EH (cell line): Measurements from ENCODE around the gene C6orf15.

Experiments used
- DNase-seq: peaks from one replicate; pipeline ENCODE4 v3.0.0-alpha.2; 2015; ENCODE audit warnings: low read depth

Gene C6orf15

DNA sequence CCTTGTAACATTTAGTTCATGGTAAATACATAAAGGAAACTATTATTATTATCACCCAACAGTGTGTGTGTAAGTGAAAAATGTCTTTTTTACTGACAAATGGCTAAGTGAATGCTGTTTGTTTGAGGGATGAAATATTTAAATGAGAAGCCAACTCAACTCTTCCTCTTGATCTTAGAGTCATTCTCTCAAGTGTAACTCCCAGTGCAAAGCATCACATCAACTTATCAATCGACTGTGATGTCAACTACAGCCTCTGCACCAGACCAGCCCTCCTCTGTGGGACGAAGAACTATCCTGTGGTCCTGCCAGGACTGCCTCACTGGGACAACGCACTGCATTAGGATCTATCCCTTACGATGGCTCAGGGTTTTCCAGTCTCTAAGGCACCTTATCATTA, 5.3 kb downstream of the C6orf15 start:
- no peak for DNase-seq

DNA sequence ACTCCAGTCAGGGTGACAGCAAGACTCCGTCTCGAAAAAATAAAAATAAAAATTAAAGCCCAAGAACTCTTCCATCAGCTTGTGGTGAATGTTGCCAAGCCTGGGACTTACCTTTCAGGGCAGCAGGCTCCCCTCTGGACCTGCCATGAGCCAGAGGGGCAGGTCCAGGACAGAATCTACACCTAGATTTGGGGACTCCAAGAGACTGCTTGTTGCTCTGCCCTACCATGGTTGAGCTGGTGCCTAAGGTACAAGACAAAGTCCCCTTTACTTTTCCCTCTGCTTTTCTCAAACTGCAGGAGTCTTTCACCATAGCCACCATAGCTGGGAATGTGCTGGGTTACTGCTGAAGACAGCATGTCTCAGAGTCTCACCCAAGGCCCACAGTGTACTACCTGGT, 9.2 kb downstream of the C6orf15 start:
- DNase-seq = no peak

DNA sequence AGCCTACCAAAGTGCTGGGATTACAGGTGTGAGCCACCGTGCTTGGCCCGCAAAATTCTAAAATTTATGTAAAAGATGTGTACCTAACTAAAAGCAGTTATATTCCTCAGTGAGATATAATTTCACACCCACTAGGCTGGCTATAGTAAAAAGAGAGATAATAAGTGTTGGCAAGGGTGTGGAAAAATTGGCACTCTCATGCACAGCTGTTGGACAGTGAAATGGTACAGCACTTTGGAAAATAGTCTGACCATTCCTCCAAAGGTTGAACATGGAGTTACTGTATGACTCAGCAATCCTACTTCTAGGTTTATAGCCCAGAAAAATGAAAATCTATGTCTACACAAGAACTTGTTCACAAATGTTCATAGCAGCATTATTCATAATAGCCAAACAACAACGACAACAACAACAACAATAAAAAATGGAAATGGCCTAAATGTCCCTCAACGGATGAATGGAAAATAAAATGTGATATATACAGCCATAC, 13.9 kb downstream of the C6orf15 start:
- DNase-seq = no peak

DNA sequence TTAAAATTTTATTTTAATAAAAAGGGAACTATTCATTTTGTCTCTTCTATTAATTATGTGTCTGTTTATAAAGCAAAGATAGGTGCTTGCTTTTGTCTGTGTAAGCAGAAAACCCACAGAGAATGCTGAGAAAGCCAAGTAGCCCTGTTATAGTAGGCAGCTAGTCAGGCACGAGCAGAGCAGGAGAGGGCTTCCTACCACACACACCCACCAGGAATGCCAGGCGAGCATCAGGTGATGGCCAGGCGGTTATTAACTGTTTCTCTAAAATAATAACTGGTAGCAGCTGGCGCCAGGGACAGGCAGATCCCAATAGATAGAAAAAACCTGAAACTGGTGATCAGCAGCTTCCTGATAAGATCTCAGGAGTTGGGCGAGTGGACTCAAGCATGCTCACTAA, 15.7 kb downstream of the C6orf15 start:
- DNase-seq = no peak

DNA sequence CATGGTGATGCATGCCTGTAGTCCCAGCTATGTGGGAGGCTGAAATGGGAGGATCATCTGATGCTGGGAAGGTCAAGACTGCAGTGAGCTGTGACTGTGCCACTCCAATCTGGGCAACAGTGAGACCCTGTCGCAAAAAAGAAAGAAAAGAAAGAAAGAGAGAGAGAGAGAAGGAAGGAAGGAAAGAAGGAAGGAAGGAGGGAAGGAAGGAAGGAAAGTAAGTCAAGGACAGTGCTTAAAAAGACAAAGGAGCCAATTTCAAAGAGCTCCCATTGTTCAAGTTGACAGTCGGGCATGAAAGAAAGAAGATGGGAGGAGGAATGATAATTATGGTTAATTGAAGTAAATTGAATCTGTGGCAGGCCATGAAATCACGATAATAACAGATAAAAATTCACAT, 16.2 kb downstream of the C6orf15 start:
- DNase-seq = no peak

DNA sequence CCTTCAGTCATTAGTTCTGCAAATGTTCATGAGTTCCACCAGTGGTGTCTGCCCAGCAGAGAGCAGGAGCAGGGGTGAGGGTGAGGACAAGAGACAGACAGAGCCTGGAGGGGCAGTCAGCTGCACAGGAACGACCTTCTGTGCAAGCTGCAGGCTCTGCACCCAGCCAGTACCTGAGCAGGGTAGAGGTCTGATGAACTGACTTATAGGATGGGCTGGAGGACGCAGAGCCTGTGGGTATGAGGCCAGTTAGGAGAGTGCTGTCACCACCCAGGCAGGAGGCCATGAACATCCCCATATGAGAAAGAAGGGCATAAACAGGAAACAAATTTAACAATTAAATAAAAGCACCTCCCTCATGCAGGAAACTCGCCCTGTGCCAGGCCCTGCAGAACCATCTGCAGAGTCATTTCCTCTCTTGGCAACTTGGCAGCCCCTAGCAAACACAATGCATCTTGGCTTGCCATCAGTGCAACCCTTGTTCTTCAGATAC, 17.9 kb downstream of the C6orf15 start:
- DNase-seq = peak; percentile 22

DNA sequence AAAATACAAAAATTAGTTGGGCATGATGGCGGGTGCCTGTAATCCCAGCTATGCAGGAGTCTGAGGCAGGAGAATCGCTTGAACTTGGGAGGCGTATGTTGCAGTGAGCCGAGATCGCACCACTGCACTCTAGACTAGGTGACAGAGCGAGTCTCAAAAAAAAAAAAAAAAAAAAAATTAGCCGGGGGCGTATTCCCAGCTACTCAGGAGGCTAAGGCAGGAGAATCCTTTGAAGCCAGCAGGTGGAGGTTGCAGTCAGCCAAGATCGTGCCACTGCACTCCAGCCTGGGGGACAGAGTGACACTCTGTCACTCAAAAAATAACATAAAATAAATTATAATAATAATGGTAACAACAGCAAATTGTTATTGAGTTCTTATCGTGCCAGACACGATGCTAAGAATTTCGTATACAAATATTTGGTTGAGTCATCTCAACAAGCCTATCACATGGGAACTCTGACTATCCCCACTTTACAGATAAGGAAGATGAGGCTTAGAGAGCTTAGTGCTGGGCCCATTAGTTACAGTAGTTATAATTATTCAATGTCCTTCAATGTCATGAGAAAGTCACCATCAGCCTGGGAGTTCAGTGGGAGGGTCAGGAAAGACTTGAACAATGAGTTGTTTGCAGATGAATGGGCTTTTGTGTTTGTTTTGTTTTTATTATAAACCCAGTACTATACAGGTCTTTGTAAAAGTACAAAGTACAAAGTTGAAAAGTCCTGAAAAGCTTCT, 19.4 kb downstream of the C6orf15 start:
- DNase-seq = no peak

DNA sequence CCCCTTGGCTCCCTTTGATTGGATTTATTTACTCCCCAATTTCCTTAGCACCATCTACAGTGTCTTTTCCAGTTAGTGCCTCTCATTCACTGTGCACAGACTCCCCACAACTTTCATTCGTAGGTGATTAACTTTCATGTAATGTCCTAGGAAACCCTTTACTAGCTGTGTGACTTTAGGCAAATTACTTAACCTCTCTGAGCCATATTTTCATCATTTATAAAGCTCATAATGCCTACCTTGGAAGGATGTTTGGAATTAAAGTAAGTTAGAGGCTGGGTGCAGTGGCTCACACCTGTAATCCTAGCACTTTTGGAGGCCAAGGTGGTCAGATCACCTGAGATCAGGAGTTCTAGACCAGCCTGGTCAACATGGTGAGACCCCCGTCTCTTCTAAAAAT, 20.1 kb downstream of the C6orf15 start:
- DNase-seq = no peak

DNA sequence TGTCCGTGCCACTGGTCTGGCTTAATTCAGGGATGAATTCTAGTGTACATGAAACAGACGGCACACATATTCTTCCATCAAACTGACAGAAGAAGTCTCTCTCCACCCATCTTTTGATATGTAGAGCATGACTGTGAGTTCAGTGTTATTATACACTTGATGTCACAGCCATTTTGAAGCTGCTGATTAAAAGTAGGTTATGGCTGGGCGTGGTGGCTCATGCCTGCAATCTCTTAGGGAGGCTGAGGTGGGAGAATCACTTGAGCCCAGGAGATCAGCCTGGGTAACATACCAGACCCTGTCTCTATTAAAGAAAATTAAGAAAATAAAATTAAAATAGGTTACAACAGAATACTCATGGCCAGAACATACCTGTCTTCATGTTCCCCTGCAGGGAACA, 20.7 kb downstream of the C6orf15 start:
- DNase-seq = no peak

DNA sequence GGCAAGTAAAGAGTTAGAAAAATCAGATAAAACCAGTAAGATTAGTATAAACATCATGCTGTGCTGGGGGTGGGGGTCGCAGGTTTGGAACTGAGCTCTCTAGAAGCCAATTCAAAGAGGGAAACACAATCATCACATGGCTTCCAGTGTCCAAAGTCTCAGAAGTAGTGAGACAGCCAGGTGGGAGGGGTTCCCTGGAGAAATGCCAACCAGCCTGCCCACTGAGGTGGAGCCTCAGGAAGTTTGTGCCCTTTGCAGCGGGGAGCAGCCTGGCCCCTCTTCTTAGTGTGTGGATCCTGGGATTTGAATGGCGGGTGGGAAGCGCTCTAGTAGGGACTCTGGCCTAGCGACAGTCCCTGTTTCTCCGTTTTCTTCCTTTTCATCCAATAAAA, 21.4 kb downstream of the C6orf15 start:
- no peak for DNase-seq

DNA sequence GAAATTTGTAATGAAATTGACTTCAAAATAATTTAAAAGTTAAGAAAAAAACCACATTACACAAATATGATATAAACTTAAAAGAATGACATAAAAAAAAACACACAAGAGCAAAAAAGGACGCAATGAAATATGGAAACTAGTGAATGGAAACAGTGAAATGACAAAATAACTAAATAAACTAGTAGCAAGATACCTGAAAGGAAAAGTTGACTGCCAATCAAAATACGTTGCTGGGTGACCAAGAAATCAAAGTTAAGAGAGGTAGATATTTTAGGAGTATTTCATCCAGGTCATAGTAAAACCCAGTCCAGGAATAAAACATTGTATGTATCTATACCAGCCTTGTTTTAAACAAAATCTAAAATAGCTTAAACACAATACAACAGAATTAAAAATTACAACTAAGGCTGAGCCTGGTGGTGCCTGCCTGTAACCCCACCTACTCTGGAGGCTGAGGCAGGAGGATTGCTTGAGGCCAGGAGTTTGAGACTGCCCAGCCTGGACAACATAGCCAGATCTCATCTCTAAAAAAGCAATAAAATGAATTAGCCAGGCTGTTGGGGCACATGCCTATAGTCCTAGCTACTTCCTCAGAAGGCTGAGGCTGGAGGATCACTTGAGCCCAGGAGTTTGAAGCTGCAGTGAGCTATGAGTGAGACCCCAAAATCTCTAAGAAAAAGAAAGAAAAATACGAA, 22.0 kb downstream of the C6orf15 start:
- no peak for DNase-seq

DNA sequence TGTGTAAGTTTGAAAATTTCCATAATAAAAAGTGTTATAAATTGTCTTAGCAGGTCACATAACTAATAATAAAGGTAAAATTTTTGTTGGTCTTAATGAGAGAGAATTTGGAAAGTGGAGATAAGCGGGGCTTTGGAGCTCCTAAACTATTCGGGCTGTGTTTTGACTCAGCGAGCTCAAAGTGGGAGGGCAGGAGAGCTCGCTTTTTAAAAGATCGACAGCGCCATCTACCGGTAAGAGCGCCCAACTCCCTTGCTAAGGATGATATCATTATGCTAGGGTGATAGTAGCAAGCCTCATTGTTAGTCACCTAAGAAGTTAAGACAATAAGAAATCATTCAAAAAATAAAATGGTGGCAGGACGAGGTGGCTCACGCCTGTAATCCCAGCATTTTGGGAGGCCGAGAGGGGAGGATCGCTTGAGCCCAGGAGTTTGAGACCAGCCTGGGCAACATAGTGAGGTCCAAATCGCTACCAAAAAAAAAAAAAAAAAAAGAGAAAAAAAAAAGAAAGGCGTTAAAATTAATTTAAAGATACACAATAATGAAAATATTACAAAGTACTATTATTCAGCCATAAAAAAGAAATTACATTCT, 24.8 kb downstream of the C6orf15 start:
- peak; percentile 86 for DNase-seq

DNA sequence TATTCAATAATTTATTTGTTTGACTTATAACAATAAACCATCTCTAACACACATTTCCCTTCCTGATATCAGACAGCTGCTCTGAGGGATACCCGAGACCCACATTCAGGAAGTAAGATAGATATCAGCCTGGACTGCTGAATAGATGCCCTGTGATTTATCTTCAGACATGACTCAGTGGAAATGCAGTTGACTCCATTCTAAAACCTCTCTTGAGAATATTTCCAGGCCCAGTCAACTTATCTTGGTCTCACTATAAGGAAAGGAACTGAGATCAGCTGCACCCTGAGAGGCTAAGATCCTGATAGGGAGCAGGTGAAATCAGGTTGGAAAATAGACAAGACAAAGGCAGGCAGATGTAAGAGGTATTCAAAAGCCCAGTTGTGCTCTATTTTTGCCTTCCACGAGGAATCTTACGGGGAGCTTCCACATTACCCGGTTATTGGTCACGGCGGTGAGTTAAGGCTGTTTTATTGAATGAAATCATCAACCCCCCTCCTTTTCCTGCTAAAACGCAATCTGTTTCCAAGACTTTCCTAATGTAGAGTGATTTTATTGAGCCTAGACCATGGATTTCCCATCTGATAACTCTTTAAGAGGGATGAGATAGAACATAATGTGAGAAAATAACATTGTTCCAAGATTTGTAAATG, 25.5 kb downstream of the C6orf15 start:
- DNase-seq = peak; percentile 87

DNA sequence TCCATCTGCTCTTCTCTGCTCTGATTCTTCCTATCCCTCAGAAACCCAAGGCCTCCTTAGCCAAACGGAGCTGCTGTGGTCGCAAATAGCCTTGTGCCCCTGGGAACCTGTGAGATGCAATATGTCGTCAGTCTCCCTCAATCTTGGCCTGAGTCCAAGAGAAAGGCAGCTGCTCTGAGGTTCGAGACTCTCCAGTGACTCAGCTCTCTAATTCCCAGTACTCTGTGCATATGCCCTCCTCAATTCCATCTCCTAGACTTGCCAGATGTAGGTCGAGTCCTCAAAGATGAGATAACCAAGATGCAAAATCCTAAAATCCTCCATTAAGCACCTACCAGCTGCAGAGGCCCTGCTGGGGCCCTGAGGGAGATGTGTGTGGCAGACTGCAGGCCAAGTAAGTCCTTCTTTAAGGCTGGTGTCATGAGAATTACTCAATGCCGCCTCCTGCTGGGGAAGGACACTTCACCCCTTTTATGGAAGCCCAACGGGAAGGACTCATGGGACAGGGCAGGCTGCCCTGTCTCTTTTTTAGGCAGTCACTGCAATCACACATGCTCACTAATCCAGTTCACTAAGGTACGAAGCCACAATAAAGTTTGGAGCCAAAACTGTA, 28.5 kb downstream of the C6orf15 start:
- DNase-seq = peak; percentile 63

DNA sequence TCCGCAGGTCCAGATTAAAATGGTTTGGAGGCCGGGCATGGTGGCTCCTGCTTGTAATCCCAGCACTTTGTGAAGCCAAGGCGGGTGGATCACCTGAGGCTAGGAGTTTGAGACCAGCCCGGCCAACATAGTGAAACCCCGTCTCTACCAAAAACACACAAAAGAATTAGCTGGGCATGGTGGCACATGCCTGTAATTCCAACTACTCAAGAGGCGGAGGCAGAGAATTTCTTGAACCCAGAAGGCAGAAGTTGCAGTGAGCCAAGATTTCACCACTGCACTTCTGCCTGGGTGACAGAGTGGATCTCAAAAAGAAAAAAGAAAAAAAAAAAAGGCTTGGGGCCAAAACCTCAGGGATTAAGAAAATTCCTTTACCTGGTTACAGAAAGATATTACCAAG, 30.5 kb downstream of the C6orf15 start:
- no peak for DNase-seq

DNA sequence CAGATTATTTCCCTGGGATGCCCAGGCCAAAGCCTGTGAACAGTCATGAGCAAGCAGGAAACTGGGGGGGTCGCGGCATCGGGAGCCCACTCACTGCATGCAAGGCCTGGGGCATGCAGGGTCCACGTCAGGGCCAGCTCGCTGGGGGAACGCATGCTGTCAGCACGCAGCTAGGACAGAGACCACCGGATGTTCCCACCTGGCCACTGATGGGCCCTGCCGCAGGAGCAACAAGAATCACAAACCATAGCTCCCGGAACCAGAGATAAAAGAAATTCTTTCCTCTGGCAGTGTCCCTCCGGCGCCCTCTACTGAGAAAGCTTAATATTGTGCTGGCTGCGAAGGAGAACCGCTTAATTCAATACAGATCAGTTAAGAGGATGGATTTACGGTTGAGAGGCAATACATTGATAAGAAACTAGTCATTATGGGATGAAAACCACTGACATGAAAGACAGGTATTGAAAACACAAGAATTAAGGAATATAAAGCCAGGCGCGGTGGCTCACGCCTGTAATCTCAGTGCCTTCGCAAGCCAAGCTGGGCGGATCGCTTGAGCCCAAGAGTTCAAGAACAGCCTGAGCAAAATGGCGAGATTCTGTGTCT, 32.6 kb downstream of the C6orf15 start:
- DNase-seq = peak; percentile 71

DNA sequence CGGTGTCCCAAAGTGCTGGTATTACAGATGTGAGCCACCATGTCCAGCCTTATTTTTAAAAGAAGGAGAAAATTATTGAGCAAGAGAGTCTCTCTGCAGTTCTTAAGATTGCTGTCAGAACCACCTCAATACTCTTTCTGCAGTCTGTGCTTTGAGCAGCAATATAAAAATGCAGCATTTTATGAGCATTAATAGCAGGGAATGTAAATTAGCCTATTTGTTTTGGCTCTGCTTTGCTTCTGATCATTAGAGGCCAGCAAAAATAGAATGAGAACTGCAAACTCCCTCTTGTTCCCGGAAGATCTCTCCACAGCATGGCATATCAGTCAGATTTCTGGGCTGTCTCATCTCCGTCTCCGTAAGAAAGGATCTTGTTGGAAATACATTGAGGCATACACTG, 35.8 kb downstream of the C6orf15 start:
- peak; percentile 67 for DNase-seq

DNA sequence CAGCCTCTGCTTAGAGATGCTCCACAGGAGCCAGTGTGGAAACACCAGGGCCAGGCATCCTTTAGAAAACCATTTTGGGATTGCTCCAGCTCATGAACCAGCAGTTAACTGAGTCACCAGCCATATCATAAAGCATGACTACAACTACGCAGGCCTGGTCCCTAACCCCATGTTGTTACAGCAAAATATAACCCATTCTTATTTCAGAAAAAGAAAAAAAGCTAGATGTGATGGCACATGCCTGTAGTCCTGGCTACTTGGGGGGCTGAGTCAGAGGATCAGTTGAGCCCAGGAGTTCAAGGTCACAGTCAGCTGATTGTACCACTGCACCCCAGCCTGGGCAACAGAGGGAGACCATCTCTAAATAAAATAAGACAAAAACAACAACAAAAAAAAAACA, 36.8 kb downstream of the C6orf15 start:
- peak; percentile 86 for DNase-seq

DNA sequence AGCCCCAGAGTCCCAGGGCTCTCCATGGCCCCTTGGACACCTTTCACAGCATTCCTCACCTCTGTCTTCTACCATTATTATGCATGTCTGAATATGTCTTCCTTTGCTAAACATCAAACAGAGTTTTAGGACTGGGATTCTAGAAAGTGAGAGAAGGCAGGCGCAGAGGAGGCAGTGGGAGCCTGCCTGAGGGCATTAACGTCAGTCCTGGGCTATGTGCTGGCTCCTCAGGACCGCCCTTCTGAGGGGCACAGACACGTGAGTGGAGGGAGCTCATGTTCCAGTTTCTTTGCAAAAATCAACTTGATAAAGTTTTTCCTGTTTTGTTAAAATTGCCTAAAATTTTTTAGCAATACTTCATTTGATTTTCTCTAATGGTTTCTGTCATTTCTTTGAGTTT, 38.0 kb downstream of the C6orf15 start:
- peak; percentile 65 for DNase-seq

DNA sequence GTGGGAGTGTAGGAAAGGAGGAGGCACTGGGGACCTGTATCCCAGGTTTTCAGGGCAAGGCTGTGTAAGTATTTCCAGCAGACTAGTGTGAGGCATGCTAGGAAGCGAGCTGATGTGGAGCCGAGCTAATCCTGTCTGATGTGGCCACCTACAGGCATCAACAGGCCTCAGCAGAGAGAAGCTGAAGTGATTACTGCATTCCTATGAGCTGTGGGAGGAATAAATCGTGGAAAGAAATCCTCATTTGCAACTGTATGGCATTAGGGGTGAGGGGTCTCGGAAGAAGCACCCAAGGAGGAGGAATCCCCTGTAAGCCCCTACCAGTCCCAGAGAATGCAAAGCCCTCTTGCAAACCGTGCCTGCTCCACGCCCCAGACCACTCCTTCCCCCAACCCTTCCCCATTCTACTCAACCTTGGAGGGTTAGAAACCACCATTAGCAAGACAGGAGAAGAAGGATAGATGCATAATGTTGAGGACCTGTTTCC, 41.6 kb downstream of the C6orf15 start:
- peak; percentile 81 for DNase-seq

DNA sequence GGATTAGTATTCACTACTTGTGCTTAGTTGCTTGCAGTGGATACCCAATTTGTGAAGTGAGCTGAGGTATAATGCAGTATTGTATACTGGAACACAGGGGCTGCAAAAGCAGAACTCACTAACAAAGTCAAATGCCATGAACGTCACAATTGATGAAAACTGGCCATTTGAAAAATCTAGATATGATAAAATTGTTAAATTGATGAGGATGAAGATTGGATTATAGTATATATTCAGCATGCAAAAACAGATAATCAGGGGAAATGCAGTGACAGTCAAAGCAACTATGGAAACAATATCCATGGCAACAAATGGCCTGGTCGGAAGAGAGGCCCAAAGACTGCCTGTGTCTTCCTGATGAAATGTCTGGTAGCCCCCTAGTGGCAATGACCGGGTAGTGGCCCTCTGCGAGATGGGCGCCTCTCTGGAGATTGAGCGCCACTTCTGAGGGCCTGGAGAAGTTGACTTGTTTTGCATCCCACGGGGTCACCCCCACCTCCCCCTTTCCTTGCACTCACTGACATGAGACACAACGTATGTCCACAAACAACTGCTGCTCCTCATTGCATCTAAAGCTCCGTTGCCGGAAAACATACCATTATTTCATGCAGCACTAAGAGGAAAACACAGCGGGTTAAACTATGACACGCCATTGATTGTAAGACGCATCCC, 43.6 kb downstream of the C6orf15 start:
- peak; percentile 82 for DNase-seq
